Activated naive CD4-positive, alpha-beta T cell treated with anti-CD3 and anti-CD28 coated beads, Interleukin-2, amount 10 ng/mL, durations not matched to agents 7 days and 5 days (primary cell): ENCODE data around the gene INPP5A.
"Not testable (repeated sequence)": the region's sequence is repeated elsewhere in the genome, so short reads cannot be mapped to it uniquely, and the experiment has no call there.

Source experiments
- CTCF ChIA-PET: fragments of 350-600 bp; sonication (Branson Sonifier 250); formaldehyde crosslinking; loops from one replicate; lab custom pipeline; 2021; ENCODE audit warnings: antibody characterized with exemption; lab: Charles Lee
- DNase-seq: peaks from one replicate; pipeline ENCODE4 v3.0.0-alpha.2; 2020
- H3K27ac Mint-ChIP-seq: one replicate; pipeline ENCODE4 v1.8.0; 2021; ENCODE audit warnings: mild to moderate bottlenecking, moderate library complexity, mixed read lengths
- H3K27me3 Mint-ChIP-seq: one replicate; pipeline ENCODE4 v1.8.0; 2021; ENCODE audit warnings: mild to moderate bottlenecking, mixed read lengths
- H3K36me3 Mint-ChIP-seq: one replicate; pipeline ENCODE4 v1.8.0; 2021; ENCODE audit warnings: mixed read lengths
- H3K4me1 Mint-ChIP-seq: one replicate; pipeline ENCODE4 v1.8.0; 2021; ENCODE audit warnings: mixed read lengths
- H3K4me3 Mint-ChIP-seq: one replicate; pipeline ENCODE4 v1.8.0; 2021; ENCODE audit warnings: mild to moderate bottlenecking, moderate library complexity, mixed read lengths
- H3K9me3 Mint-ChIP-seq: one replicate; pipeline ENCODE4 v1.8.0; 2021; ENCODE audit warnings: mixed read lengths

The INPP5A gene

GRCh38 chr10:132754071-132754470 is 216.5 kb downstream of the INPP5A start:
- DNase-seq = no peak
- H3K9me3 Mint-ChIP-seq = peaks cover 14% of the 10 kb centered on the region
- H3K36me3 Mint-ChIP-seq = peaks cover 19% of the 10 kb centered on the region
- H3K27me3 Mint-ChIP-seq = no peaks in the 10 kb centered on the region
- H3K4me1 Mint-ChIP-seq = no peaks in the 10 kb centered on the region
- no peak overlapping the region for H3K4me3 Mint-ChIP-seq
- no peak overlapping the region for H3K27ac Mint-ChIP-seq
- CTCF ChIA-PET = no interaction called here

GRCh38 chr10:132755166-132755711 is 217.7 kb downstream of the INPP5A start:
- no peak for DNase-seq
- Mint-ChIP-seq H3K9me3 (peaks cover 14% of the 10 kb centered on the region), H3K27ac (no peak overlapping the region), H3K4me1 (no peaks in the 10 kb centered on the region), H3K36me3 (peaks cover 19% of the 10 kb centered on the region), H3K27me3 (no peaks in the 10 kb centered on the region), H3K4me3 (no peak overlapping the region)
- CTCF ChIA-PET = interaction anchor here (0.6 kb wide), 1 partner anchor 9 kb away, joined by 3 read pairs; no protein-coding TSS in a partner anchor

- DNase-seq = no peak
- H3K4me1 Mint-ChIP-seq = no peaks in the 10 kb centered on the region
- H3K27ac Mint-ChIP-seq = no peak overlapping the region
- H3K9me3 Mint-ChIP-seq = peaks cover 14% of the 10 kb centered on the region
- peaks cover 19% of the 10 kb centered on the region for H3K36me3 Mint-ChIP-seq
- CTCF ChIA-PET = no interaction called here
- no peak overlapping the region for H3K4me3 Mint-ChIP-seq
- no peaks in the 10 kb centered on the region for H3K27me3 Mint-ChIP-seq
Measured at GRCh38 chr10:132756591-132756990, 219.0 kb downstream of the INPP5A start.

GRCh38 chr10:132757171-132757570 is 219.6 kb downstream of the INPP5A start:
- H3K36me3 Mint-ChIP-seq = peaks cover 19% of the 10 kb centered on the region
- no peaks in the 10 kb centered on the region for H3K27me3 Mint-ChIP-seq
- H3K4me1 Mint-ChIP-seq = no peaks in the 10 kb centered on the region
- no peak for DNase-seq
- H3K27ac Mint-ChIP-seq = no peak overlapping the region
- H3K4me3 Mint-ChIP-seq = no peak overlapping the region
- peaks cover 14% of the 10 kb centered on the region for H3K9me3 Mint-ChIP-seq
- CTCF ChIA-PET = no interaction called here

GRCh38 chr10:132758865-132759264 is 221.3 kb downstream of the INPP5A start:
- peaks cover 17% of the 10 kb centered on the region for H3K36me3 Mint-ChIP-seq
- no peak for DNase-seq
- no peak overlapping the region for H3K27ac Mint-ChIP-seq
- H3K4me1 Mint-ChIP-seq = no peaks in the 10 kb centered on the region
- peaks cover 14% of the 10 kb centered on the region for H3K9me3 Mint-ChIP-seq
- H3K4me3 Mint-ChIP-seq = no peak overlapping the region
- CTCF ChIA-PET = no interaction called here
- no peaks in the 10 kb centered on the region for H3K27me3 Mint-ChIP-seq

DNA sequence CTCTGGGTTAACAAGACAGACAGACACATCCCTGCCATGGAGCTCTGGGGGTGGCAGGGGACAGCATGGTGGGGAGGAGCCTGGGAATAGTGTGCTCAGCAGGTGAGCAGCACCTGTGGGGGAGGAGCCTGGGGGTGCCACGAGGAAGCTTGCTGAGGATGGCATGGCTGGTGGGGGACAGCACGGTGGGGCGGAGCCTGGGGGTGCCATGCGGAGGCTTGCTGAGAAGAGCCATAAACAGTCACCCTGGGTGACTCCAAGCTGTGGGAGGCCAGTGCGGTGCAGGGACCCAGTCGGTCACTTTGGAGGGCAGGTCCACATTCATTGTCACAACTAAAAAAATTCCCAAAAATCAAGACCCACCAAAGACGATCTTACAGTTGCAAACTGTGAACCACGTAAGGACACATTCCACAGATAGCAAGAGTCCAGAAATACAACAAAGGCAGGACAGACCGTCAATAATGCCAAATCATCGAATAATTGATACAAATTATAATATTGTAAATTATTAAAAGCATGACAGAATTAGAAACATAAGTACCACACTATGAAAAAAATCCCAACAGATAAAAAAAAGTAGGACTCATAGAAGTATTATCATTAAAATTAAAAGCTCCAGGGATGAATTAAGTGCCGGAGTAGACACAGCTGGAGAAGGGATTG is 223.9 kb downstream of the INPP5A start:
- no peak overlapping the region for H3K27ac Mint-ChIP-seq
- CTCF ChIA-PET = no interaction called here
- no peak overlapping the region for H3K4me3 Mint-ChIP-seq
- no peaks in the 10 kb centered on the region for H3K27me3 Mint-ChIP-seq
- no peak for DNase-seq
- peaks cover 4% of the 10 kb centered on the region for H3K9me3 Mint-ChIP-seq
- H3K4me1 Mint-ChIP-seq = no peaks in the 10 kb centered on the region
- H3K36me3 Mint-ChIP-seq = peaks cover 6% of the 10 kb centered on the region

DNA sequence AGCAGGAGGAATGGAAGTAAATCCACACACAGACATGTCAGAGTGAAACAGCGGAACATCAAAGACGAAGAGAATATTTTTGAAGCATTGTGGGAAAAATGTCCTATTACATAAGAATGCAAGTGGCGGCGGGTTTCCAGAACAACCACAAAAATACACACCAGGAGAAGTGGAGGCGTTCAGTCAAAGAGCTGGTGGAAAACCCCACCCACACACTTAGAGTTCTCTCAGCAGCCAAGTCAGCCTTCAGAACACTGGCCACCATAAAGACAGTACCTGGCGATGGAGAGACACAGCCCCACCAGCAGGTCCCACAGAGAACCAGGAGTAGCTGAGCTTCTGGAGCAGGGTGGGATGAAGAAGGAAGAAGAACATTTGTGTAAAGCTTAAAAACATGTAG is 224.7 kb downstream of the INPP5A start:
- CTCF ChIA-PET = no interaction called here
- H3K27ac Mint-ChIP-seq = no peak overlapping the region

GRCh38 chr10:132763545-132763944 is 226.0 kb downstream of the INPP5A start:
- Mint-ChIP-seq H3K4me3 (no peak overlapping the region), H3K4me1 (no peaks in the 10 kb centered on the region), H3K27me3 (no peaks in the 10 kb centered on the region), H3K9me3 (peaks cover 11% of the 10 kb centered on the region), H3K36me3 (peaks cover 13% of the 10 kb centered on the region), H3K27ac (no peak overlapping the region)
- CTCF ChIA-PET = no interaction called here
- no peak for DNase-seq

More for the DNA sequence above, 224.7 kb downstream of the INPP5A start:
- Mint-ChIP-seq H3K36me3 (peaks cover 6% of the 10 kb centered on the region), H3K9me3 (peaks cover 5% of the 10 kb centered on the region), H3K4me1 (no peaks in the 10 kb centered on the region), H3K27me3 (no peaks in the 10 kb centered on the region), H3K4me3 (no peak overlapping the region)
- no peak for DNase-seq

DNA sequence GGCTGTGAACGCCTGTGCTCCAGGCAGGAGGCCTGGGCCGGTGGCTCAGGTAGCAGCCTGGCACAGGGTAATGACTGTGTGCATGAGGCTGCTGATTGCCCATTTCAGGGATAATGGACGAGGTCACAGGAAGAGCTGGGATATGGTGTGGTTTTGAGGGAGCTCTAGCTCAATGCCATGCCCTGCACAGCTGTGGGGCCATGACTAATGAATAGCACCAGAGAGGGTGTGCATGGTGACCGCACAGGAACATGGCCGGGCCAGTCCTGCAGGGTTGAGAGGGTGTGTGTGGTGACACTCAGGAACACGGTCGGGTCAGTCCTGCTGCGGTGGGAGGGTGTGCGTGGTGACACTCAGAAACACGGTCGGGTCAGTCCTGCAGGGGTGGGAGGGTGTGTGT is 226.5 kb downstream of the INPP5A start:
- peaks cover 19% of the 10 kb centered on the region for H3K36me3 Mint-ChIP-seq
- H3K27me3 Mint-ChIP-seq = no peaks in the 10 kb centered on the region
- CTCF ChIA-PET = no interaction called here
- H3K27ac Mint-ChIP-seq = no peak overlapping the region
- H3K4me3 Mint-ChIP-seq = no peak overlapping the region
- DNase-seq = no peak
- peaks cover 14% of the 10 kb centered on the region for H3K9me3 Mint-ChIP-seq
- no peaks in the 10 kb centered on the region for H3K4me1 Mint-ChIP-seq

DNA sequence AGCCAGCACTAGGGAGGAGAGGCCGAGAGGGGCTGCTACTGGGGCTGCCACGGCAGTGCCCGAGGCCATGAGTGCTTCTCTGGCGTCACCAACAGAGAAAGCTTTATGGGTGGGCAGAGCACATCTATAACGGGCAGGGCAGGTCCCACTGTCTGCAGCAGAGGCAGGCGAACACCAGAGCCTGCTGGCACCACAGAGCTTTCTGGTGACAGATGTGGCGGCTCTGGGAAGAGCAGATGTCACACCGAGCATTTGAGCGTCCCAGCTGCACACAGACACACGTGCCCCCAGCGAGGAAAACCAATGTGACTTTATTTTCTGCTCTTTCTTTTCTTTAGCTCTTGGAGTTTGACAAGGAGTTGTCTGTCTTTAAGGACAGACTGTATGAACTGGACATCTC is 227.8 kb downstream of the INPP5A start:
- H3K9me3 Mint-ChIP-seq = peaks cover 16% of the 10 kb centered on the region
- H3K27ac Mint-ChIP-seq = no peak overlapping the region
- H3K4me3 Mint-ChIP-seq = no peak overlapping the region
- CTCF ChIA-PET = no interaction called here
- no peaks in the 10 kb centered on the region for H3K27me3 Mint-ChIP-seq
- peaks cover 23% of the 10 kb centered on the region for H3K36me3 Mint-ChIP-seq
- DNase-seq = no peak
- no peaks in the 10 kb centered on the region for H3K4me1 Mint-ChIP-seq

GRCh38 chr10:132766291-132766690 is 228.7 kb downstream of the INPP5A start:
- H3K36me3 Mint-ChIP-seq = peaks cover 26% of the 10 kb centered on the region
- no peaks in the 10 kb centered on the region for H3K4me1 Mint-ChIP-seq
- no peak for DNase-seq
- no peak overlapping the region for H3K4me3 Mint-ChIP-seq
- CTCF ChIA-PET = no interaction called here
- no peaks in the 10 kb centered on the region for H3K27me3 Mint-ChIP-seq
- H3K9me3 Mint-ChIP-seq = peaks cover 24% of the 10 kb centered on the region
- no peak overlapping the region for H3K27ac Mint-ChIP-seq

- H3K36me3 Mint-ChIP-seq = peaks cover 28% of the 10 kb centered on the region
Measured at GRCh38 chr10:132768346-132769248, 231.0 kb downstream of the INPP5A start.

DNA sequence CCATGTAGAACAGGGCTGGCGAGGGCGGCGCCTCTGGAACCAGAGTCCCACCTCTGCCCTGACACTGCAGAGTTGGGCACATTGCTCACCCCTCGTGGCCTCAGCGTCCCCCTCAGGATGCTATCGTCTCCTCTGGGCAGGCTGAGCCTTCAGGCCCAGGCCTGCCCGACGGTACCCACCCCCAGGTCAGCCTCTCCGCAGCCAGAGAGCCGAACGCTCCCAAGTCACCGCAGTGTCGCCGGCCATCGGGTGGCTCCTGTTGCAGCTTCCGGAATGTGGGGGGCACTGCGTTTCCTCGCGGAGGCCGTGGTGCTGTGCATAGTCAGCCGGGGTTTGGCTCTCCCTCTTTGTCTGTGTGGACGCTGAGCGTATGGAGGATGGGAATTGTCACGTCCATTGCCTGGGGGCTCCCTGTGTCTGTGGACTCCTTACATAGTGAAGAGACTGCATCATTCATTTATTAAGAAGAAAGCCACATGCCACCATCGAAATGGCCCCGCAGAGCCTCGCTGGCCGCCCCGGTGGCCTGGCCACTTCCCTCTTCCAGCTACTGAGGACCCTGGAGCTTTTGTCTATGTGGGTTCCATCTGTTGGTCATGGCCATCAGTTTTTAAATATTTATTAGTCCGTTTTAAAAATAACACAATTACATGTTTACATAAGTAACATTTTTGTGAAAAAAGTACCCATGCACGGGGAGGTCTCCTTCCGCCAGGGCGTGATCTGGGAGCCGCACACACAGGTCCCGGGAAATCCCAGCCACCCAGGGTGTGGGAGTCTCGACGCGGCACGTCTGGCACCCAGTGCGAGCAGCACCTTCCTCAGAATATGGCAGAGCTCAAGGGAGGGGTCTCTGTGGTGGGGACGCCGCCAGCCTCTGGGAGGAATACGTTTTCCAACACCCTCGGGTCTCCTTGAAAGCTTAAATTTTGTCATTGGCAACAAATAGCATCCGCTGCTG is 232.8 kb downstream of the INPP5A start:
- CTCF ChIA-PET = no interaction called here
- Mint-ChIP-seq H3K4me3 (no peak overlapping the region), H3K9me3 (peaks cover 31% of the 10 kb centered on the region), H3K4me1 (no peaks in the 10 kb centered on the region), H3K27me3 (no peaks in the 10 kb centered on the region), H3K27ac (no peak overlapping the region), H3K36me3 (peaks cover 28% of the 10 kb centered on the region)
- DNase-seq = no peak

More at GRCh38 chr10:132768346-132769248, 231.0 kb downstream of the INPP5A start:
- H3K4me1 Mint-ChIP-seq = no peaks in the 10 kb centered on the region
- H3K4me3 Mint-ChIP-seq = no peak overlapping the region
- DNase-seq = no peak
- no peaks in the 10 kb centered on the region for H3K27me3 Mint-ChIP-seq
- H3K27ac Mint-ChIP-seq = no peak overlapping the region
- CTCF ChIA-PET = no interaction called here
- H3K9me3 Mint-ChIP-seq = peaks cover 31% of the 10 kb centered on the region

DNA sequence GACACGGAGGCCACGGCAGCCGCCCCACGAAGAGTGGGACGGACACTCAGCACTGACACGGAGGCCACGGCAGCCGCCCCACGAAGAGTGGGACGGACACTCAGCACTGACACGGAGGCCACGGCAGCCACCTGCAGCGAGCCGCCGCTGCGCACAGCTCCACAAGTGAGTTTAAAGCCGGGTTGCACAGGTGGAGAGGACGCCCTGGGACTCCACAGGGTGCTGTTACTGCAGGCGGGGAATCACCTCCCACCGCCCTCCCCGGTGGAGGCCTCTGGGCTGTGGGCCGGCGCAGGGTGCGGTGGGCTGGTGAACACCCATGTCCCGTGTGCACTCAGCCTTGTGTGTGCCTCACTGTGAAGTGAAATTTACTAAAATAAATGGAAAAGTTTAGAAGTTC is 235.2 kb downstream of the INPP5A start:
- DNase-seq, CTCF ChIA-PET, H3K4me3 Mint-ChIP-seq, H3K27ac Mint-ChIP-seq, H3K27me3 Mint-ChIP-seq, H3K4me1 Mint-ChIP-seq: not testable (repeated sequence)
- H3K36me3 Mint-ChIP-seq = peaks cover 20% of the 10 kb centered on the region
- H3K9me3 Mint-ChIP-seq = peaks cover 26% of the 10 kb centered on the region
